SK-N-MC (cell line): Measurements from ENCODE around the gene TMEM232.
A peak's percentile ranks its signal among the peaks of the same experiment; 100 is the strongest.

Experiments used
- DNase-seq: peaks from one replicate; pipeline ENCODE4 v3.0.0-alpha.2; 2011; ENCODE audit warnings: low read depth, low spot score
- H3K27ac ChIP-seq: fragments of 200-600 bp; sonication (generic); 2 replicates; pipeline ENCODE4 v1.5.1; 2016; ENCODE audit warnings: mixed run types
- H3K36me3 ChIP-seq: fragments of 200-600 bp; sonication (generic); 2 replicates; pipeline ENCODE4 v1.6.1; 2017; ENCODE audit warnings: antibody characterized with exemption, low read length, mixed read lengths; ENCODE audit not compliant: insufficient read depth
- H3K4me3 ChIP-seq: fragments of 200-600 bp; sonication (generic); 2 replicates; pipeline ENCODE4 v1.5.1; 2016
- H3K9ac ChIP-seq: fragments of 200-600 bp; sonication (generic); 2 replicates; pipeline ENCODE4 v1.8.0; 2017; ENCODE audit warnings: mixed run types, mixed read lengths; ENCODE audit not compliant: insufficient read length
- H3K9me3 ChIP-seq: fragments of 200-600 bp; sonication (generic); 2 replicates; pipeline ENCODE4 v1.6.1; 2017; ENCODE audit warnings: low read depth, mild to moderate bottlenecking, antibody characterized with exemption, low read length, moderate library complexity, mixed read lengths
- EZH2 ChIP-seq: fragments of 200-600 bp; sonication (generic); IDR thresholded peaks from one replicate; pipeline ENCODE4 v1.6.1; 2017; ENCODE audit warnings: antibody characterized with exemption
- FOXP2 ChIP-seq: optimal IDR thresholded peaks from 2 replicates; pipeline ENCODE3; 2011; ENCODE audit warnings: mild to moderate bottlenecking, moderate library complexity; ENCODE audit not compliant: insufficient read depth; ENCODE audit errors: extremely low read length, control extremely low read depth
- POLR2AphosphoS5 ChIP-seq: IDR thresholded peaks from 2 replicates; pipeline ENCODE4 v1.6.1; 2012; ENCODE audit warnings: mild to moderate bottlenecking, low read depth, low read length, borderline replicate concordance

The TMEM232 gene

GRCh38 chr5:110726249-110727024, at the start of gene TMEM232:
Gene TMEM232 (minus strand): TSS chr5:110726671. CDS start chr5:110667352, 59,319 bp downstream.
- no peak for DNase-seq
- no peak within 1 kb of the TSS for H3K27ac ChIP-seq
- no peaks in the 10 kb centered on the region for H3K36me3 ChIP-seq
- H3K9me3 ChIP-seq = no peaks in the 10 kb centered on the region
- H3K9ac ChIP-seq = no peak within 1 kb of the TSS
- H3K4me3 ChIP-seq = no peak within 1 kb of the TSS
- TF ChIP-seq FOXP2 = no peak
- no peak for TF ChIP-seq POLR2AphosphoS5
- no peak for TF ChIP-seq EZH2

- H3K4me3 ChIP-seq = no peak overlapping the region
- no peak overlapping the region for H3K27ac ChIP-seq
- no peak for DNase-seq
- no peak for TF ChIP-seq EZH2
- no peak for TF ChIP-seq POLR2AphosphoS5
- no peak for TF ChIP-seq FOXP2
- no peak overlapping the region for H3K9ac ChIP-seq
- H3K36me3 ChIP-seq = no peaks in the 10 kb centered on the region
- H3K9me3 ChIP-seq = no peaks in the 10 kb centered on the region
These were observed 43.8 kb upstream of the TMEM232 start for GRCh38 chr5:110770286-110770685.

- Histone ChIP-seq H3K9me3 (no peaks in the 10 kb centered on the region), H3K27ac (no peak overlapping the region), H3K36me3 (no peaks in the 10 kb centered on the region), H3K9ac (no peak overlapping the region), H3K4me3 (no peak overlapping the region)
- TF ChIP-seq FOXP2 (no peak), EZH2 (no peak), POLR2AphosphoS5 (no peak)
- DNase-seq = no peak
These were observed 42.7 kb upstream of the TMEM232 start for GRCh38 chr5:110769000-110769681.

- H3K36me3 ChIP-seq = no peaks in the 10 kb centered on the region
- no peak overlapping the region for H3K27ac ChIP-seq
- no peak overlapping the region for H3K9ac ChIP-seq
- TF ChIP-seq FOXP2 (no peak), EZH2 (no peak), POLR2AphosphoS5 (no peak)
- no peak overlapping the region for H3K4me3 ChIP-seq
- DNase-seq = no peak
- no peaks in the 10 kb centered on the region for H3K9me3 ChIP-seq
These were observed 41.8 kb upstream of the TMEM232 start for GRCh38 chr5:110768138-110768860.

- no peak for DNase-seq
- Histone ChIP-seq H3K4me3 (no peak overlapping the region), H3K9me3 (no peaks in the 10 kb centered on the region), H3K36me3 (peaks cover 12% of the 10 kb centered on the region), H3K9ac (no peak overlapping the region), H3K27ac (no peak overlapping the region)
- TF ChIP-seq EZH2 (no peak), FOXP2 (no peak), POLR2AphosphoS5 (no peak)
These were observed 33.7 kb upstream of the TMEM232 start for GRCh38 chr5:110760158-110760557.

- no peak overlapping the region for H3K9ac ChIP-seq
- TF ChIP-seq POLR2AphosphoS5 = no peak
- no peak for TF ChIP-seq FOXP2
- TF ChIP-seq EZH2 = no peak
- H3K27ac ChIP-seq = no peak overlapping the region
- peaks cover 12% of the 10 kb centered on the region for H3K36me3 ChIP-seq
- DNase-seq = peak; percentile 22
- no peak overlapping the region for H3K4me3 ChIP-seq
- no peaks in the 10 kb centered on the region for H3K9me3 ChIP-seq
These were observed 30.8 kb upstream of the TMEM232 start for GRCh38 chr5:110757118-110757729.

- DNase-seq = no peak
- H3K36me3 ChIP-seq = peaks cover 2% of the 10 kb centered on the region; the same call in 1 of the 2 replicates
- H3K27ac ChIP-seq = no peak overlapping the region
- no peak overlapping the region for H3K9ac ChIP-seq
- no peak for TF ChIP-seq POLR2AphosphoS5
- TF ChIP-seq EZH2 = no peak
- TF ChIP-seq FOXP2 = no peak
- no peaks in the 10 kb centered on the region for H3K9me3 ChIP-seq
- H3K4me3 ChIP-seq = no peak overlapping the region
These were observed 27.7 kb upstream of the TMEM232 start for GRCh38 chr5:110754181-110754580.
